ENCODE results near the gene TRAF2.
A peak's percentile ranks its signal among the peaks of the same experiment; 100 is the strongest.

The TRAF2 gene

DNA sequence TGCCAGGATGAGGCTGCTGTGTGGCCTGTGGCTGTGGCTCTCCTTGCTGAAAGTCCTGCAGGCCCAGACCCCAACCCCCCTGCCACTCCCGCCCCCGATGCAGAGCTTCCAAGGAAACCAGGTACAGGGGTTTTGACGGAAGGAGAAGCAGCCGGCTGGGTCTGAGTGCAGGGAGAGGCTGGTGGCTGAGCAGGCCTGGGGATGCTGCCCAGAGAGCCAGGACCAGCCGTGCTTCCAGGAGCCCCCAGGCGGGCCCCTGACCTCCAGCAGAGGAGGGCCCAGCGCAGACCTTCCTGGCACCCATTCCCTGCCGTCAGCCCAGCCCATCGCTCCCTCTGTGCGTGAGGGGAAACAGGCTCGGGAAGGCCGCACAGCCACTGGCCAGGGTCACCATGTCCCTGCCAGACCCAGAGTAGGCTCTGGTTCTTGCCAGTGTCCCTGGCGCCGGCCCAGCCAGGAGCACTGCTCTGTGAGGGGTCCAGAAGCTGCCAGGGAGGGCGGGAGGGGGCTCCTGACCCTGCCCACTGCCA is 66.1 kb downstream of the TRAF2 start:
- no peak for DNase-seq

DNA sequence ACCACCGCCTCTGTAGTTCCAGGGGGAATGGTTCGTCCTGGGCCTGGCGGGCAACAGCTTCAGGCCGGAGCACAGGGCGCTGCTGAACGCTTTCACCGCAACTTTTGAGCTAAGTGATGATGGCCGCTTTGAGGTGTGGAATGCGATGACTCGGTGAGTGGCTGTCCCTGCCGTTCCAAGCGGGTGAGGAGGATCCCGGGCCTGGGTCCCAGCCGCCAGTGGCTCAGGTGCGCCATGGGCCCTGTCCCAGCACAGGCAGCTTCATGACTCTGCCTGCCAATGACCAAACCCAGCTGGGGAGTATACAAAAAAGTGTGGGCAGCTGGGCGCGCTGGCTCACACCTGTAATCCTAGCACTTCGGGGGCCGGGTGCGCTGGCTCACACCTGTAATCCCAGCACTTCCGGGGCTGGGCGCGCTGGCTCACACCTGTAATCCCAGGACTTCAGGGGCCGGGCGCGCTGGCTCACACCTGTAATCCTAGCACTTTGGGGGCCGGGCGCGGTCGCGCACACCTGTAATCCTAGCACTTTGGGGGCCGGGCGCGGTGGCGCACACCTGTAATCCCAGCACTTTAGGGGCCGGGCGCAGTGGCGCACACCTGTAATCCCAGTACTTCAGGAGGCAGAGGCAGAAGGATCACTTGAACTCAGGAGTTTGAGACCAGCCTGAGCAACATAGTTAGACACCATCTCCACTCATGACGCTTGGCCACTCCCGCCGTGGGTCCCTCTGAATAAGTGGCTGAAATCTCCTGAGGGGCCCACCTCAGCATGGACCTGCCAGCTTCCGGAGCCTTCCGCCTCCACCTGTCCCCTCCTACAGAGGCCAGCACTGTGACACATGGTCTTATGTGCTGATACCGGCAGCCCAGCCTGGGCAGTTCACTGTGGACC is 66.8 kb downstream of the TRAF2 start:
- DNase-seq: no peak

DNA sequence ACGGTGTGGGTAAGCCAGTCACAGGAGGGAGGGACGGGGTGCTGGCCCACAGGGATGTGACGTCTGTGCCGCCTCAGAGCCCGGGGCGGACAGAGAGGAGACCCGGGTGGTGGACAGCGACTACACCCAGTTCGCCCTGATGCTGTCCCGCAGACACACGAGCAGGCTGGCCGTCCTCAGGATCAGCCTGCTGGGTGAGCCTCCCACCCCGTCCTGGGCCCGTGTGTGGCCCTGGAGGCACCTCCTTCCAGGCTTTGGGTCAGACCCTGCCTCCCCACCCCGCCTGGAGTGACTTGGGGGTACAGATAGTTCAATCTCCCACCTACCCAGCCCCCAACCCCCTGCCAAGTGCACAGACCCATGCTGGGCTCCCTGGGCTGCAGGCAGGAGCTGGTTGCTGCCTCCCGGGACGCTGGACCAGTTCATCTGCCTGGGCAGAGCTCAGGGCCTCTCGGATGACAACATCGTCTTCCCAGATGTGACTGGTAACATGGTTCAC is 67.5 kb downstream of the TRAF2 start:
- DNase-seq: no peak

DNA sequence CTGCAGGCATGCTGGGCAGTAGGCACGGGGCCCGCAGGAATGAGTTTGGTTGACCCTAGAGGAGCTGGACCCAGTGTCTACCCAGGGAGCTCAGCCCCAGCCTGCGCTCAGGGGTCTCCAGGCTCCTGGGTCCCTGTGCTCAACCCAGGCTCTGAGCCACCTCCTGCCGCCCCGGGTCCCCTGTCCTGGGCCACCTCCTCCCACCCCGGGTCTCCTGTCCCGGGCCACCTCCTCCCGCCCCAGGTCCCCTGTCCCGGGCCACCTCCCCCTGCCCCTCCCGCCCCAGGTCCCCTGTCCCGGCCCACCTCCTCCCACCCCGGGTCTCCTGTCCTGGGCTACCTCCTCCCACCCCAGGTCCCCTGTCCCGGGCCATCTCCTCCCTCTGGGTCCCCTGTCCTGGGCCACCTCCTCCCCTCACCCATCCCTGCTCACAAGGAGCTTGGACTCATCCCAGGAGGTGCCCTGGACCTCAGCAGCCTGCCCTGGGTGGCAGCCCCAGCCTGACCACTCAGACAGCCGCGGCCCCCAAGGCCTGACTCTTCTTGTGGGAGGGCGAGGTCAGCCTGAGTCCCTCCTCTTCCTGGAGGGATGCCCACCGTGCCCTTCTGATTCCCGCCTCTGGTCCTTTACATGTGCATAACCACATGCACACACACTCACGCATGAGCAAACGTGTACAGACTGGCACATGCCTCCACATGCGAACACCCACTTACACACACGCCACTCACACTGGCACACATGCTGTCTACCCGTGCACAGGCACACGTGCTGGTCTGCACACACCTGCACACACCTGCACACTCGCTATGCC is 68.2 kb downstream of the TRAF2 start:
- no peak for DNase-seq

DNA sequence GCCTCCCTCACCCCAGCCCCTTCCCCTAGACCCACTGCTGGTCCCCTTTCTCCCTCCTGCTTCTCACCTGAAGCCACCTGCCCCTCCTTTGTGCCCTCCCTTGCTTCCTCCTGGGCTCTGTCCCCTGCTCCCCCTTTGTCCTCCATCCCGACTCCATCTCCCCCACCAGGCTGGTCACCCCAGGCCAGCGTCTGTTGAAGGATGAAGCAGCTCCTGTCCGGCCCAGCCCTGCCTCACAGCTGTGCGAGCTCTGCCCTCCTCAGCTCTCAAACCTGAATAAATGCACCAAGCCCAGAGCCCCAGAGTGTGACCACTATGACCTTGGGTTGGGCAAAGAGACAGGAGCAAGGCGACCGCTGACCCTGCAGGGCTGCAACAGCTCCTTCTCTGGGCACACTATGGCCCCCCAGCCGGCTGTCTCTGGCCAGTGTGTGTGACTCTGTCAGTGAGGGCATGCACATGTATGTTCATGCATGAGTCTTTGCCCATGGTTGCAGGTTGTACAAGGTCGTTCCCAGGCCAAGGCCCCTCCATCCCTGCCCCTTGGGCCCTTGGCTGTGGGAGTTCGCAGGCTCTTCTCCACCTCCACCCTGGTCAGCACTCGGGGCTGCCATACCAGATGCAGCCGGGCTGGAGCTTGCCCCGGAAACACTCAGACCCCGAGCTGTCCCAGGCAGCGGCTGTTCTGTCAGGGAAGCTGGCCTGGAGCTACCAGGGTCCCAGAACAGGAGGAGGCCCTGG is 69.1 kb downstream of the TRAF2 start:
- DNase-seq: no peak

DNA sequence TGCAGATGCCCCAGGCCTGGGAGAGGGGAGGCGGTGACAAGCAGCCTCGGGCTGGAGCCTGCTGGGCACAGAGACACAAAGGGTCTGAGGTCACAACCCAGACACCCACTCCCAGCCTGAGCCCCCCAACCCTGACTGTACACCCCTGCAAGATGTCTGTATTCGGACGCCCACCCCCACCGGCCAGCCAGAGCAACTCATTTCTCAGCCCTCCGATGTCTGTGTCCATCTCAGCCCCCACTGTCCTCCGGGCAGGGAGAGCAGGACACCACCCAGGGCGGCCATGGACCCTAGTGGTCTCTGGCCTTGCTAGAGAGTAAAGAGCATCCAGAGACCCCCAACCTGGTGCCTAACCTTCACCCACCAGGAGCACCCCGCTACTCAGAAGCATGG is 69.6 kb downstream of the TRAF2 start:
- DNase-seq: no peak

DNA sequence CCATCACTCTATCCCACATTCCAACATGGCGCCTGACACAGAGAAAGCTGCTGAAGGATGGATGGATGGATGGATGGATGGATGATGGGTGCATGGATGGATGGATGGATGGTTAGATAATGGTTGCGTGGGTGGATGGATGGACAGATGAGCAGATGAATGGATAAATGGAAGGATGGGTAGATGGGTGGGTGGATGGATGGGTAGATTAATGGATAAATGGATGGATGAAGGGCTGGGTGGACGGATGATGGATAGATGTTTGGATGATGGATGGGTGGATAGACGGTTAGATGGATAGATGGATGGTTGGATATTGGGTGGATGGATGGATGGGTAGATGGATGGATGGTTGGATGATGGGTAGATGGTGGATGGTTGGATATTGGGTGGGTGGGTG is 70.3 kb downstream of the TRAF2 start:
- DNase-seq: no peak

DNA sequence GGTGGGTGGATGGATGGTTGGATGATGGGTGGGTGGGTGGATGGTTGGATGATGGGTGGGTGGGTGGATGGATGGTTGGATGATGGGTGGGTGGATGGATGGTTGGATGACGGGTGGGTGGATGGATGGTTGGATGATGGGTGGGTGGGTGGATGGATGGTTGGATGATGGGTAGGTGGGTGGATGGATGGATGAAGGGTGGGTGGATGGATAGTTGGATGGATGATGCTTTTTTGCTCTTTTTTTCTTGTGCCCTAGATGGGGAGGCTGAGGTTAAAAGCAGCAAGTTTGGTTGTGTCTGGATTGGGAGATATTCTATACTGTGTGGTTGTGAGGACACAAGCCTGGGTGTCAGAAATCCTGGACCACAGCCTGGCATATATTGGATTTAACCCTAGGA is 71.1 kb downstream of the TRAF2 start:
- DNase-seq: no peak

DNA sequence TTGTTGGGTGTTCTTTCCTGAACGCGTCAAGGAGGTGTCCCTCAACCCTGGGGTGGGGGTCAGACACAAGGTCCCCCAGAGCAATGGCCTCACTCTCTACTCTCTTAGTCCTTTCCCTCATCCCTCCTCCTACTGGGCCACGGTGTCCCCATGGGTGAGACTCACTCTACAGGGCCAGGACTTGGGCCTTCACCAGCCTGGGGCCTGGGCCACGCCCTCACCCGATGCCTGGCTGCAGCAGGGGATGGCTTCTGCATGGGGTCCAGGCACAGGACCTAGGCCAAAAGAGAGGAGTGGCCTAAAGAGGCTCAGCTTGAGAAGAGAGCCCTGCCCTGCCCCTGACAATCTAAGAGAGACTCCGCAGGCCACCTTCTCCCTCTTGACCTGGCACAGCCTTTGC is 71.6 kb downstream of the TRAF2 start:
- DNase-seq: no peak

DNA sequence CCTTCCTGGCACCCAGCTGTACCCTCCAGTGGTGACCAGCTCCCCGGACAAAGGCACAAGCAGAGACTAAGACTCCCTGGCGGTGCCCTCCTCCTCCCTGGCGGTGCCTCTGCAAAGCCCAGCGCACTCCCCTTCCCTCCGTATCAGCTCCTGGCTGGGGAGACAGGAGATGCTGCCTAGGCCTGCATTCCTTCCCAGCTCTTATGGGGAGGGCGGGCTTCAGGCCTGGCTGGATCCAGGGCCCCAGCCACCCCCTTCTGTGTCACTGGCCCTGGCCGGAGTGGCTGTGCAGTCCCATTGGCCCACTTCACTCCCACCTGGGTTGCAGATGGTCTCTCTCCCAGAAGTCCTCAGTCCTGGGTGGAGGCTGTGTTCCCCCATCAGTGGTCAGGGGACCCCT is 72.2 kb downstream of the TRAF2 start:
- no peak for DNase-seq

DNA sequence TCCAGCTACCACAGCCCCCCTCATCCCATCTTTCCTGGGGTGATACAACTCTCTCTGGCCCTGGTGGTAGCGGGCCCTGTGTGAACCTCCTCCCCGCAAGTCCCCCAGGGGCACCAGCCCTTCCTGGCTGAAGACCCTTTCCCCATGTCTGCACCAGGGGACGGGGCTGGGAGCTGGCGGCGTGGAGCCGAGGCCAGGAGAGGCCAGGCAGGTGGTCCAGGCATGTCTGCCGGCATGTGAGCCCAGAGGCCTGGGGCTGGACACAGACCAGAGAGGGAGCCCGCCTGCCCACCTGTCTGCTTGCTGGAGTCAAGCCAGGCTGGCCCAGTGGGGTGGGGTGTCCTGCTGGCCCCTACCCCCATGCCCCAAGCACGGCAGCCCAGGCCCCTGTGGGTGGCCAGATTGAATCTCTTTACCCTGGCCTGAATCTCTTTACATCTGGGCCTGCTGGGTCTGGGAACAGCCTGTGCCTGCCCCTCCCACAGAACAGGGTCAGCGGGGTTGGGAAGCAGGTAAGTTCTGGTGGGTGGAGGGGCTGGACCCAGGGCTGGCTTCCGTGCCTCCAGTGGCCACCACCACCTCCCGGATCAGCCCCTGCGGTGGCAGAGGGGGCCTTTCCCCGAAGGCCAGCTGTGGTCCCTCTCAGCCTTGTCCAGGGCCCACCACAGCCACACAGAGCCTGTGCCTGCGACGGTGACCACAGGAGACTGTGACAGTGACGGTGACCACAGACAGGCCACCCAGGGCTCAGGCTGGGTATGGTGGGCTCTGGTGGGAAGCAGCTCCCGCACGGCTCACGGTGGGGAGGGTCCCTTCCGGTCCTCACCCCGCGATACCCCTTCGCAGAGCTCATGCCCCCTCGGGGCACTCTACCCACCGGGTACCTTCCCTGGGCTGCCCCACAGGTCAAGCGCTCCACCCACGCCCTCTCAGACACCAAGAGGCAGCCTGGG is 72.9 kb downstream of the TRAF2 start:
- DNase-seq: no peak

DNA sequence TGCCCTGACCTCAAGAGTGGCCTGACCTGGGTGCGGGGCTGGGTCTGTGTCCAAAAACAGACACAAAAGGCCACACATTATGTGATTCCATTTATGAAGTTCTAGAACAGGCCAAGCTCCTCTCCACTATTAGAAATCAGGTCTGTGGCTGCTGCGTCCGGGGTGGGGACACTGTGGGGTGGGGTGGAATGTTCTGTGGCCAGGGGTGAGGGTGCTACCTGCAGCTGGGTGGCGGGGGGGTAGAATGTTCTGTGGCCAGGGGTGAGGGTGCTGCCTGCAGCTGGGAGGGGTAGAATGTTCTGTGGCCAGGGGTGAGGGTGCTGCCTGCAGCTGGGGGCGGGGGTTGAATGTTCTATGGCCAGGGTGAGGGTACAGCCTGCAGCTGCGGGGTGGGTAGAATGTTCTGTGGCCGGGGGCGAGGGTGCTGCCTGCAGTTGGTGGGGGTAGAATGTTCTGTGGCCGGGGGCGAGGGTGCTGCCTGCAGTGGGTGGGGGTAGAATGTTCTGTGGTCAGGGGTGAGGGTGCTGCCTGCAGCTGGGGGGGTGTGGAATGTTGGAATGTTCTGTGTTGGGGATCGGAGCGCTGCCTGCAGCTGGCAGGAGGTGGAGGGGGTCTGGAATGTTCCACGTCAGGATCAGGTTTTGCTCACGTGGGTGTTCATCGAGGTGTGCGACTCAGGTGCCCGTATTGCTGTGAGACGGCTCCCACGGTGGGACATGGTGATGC is 74.1 kb downstream of the TRAF2 start:
- DNase-seq: no peak

DNA sequence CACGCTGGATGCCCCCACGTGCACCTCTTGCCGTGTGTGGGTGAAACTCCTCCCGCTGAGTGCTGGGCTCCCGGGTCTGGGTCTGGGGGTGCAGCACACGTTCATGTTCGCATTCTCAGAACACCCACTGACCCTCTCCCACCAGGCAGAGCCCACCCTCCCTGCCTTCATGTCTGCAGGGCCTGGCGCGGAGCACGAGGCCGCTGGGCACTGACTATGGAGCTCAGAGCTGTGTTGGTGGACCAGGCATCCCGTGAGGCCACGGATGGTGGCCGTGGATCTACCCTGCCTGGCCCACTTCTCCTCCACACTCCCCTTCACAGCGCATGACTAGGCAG is 74.6 kb downstream of the TRAF2 start:
- DNase-seq: no peak

DNA sequence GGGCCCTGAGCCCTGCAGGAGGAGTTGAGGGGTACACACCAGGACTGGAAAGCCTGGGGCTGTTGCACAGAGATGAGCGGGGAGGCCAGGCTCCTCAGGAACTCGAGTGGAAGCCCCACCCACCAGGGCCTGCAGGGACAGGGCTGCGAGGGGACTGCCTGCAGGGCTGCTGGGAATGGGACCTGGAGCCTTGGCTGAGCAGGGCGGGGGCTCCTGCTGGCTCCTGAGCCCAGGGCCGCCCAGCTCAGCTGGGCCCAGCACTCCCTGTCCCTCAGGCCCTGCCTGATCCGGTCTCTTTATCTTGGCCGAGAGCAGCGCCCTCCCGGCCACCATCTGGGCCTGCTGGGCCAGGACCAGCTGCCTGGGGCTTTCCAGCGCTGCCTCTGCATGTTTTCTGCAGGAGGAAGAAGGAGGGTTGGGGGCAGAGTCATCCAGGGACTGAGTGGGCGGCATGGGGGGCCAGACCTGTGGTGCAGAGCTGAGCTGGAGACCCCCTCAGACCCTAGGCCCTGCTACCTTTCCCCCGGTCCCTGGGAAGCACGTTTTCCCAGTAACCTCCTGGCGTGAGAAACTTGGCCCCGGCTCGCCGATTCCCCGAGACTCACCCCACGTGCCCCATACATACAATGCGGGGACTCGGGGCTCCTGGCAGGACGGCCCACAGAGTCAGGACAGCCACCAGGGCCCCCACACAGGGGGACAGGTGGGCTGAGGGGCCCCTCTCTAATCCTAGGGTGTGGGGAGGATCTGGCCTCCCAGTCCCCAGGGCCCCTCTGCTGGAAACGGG is 75.2 kb downstream of the TRAF2 start:
- peak; percentile 25 for DNase-seq

DNA sequence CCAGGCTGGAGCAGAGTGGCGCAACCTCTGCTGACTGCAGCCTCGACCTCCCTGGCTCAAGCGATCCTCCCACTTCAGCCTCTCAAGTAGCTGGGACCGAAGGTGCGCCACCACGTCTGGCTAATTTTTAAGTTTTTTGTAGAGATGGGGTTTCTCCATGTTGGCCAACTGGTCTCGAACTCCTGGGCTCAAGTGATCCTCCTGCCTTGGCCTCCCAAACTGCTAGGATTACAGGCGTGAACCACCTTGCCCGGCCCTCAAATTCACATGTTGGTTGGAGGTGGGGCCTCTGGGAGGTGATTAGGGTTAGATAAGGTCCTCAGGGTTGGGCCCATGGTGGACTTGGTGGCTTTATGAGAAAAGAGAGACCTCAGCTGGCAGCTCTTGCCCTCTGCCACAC is 75.8 kb downstream of the TRAF2 start:
- no peak for DNase-seq

DNA sequence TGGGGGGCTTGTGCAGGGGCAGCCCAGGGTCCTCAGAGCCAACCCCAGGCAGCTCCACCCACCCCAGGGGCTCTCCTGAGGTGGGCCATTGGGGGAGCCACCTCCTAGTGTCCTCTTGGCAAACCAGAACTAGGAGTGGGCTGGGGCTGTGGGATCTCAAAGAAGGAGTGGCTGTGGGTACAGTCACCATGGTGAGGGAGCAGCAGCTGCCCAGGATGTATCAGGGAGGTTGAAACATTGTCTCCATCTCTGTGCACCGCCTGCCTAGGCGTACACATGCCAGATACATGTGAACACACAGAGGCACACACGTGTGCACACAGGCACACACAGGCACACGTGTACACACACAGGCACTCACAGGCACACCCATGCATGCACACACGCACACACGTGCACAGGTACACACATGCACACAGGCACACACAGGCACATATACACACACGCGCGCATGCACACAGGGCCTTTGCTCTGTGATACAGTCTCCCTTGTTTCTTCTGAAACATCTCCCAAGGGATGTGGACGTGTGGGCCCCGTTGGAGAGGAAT is 76.5 kb downstream of the TRAF2 start:
- DNase-seq: no peak

DNA sequence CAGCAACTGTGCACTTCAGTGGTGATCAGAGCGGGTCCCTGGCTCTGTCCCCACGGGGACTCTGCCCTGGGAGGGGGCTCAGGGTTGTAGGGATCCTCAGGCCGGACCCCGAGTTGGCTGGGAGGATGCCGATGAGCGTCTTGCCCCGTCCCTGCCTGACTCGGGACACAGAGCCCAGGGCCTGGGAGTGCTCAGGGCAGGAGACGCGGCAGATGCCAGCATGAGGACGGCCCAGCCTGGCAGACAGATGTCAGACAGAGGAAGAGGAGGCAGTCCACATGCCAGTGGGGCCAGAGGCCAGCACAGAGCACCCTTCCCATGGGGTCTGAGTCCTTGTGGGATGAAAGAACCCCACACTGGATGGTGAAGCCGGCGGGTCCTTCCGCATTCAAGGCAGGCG is 77.0 kb downstream of the TRAF2 start:
- no peak for DNase-seq

DNA sequence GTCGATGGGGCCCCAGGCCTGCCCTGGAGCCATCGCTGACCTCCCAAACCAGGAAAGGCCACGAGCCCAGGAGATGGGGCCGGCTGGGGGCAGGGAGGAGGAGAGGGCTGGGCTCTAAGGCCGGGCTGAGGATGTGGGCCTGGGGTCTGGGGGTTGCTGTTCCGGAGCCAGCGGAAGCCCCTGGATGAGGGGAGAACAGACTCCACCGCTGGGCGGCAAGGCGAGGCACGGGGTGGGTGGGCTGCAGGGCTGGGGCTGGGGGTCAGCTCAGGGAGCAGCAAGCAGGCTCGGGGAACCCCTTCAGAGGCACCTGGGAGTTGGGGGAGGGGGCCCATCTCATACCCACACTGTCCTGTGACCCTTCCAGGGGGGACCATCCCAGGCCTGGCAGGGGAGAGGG is 77.4 kb downstream of the TRAF2 start:
- DNase-seq: no peak

DNA sequence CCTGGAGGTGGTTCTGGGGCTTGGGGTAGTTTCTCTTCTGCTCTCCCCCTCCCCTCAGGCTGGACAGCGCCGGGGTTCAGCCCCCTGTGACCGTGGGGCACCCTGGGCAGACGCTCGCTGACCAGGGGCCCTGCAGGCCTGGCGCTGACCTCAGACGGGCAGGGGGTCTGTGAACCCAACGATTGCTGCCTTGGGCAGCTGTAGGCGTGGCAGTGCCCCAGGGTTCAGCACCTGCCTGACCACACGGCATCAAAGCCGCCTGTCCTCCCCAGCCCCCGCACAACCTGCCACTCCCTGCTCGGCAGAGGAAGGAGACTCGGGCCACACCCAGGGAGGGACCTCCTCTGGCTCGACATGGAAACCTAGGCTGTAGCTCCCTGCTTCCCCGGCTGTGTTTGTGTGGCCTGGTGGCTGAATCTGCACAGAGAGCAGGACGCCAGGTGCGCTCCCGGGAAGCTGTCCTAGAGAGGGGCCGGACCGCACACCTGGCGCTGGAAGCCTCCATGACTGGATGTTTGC is 77.9 kb downstream of the TRAF2 start:
- DNase-seq: peak; percentile 20

Measured in NCI-H82 (cell line).